T-helper 1 cell treated with Interleukin-12 subunit alpha and Interleukin-12 subunit beta and Interleukin-4 antibody, amounts not matched to agents 30 ng/mL and 1 ng/mL, for 36 hours (primary cell): ENCODE measurements around the gene PNMA6E. TPM values are rescaled to one million over a fixed set of nuclear protein-coding genes. Genes with fewer than 3 reads are reported as not detected.
"Not testable (repeated sequence)": the region's sequence is repeated elsewhere in the genome, so short reads cannot be mapped to it uniquely, and the experiment has no call there.

ENCODE experiments used
- intact Hi-C: fragments of 100-400 bp; cut with micrococcal nuclease; formaldehyde crosslinking; loops from one replicate; pipeline ENCODE4 v1.15.1; 2024
- total RNA-seq: library from RNA; stranded (reverse); gene quantifications from 2 replicates; pipeline ENCODE4 v1.2.3, GENCODE V29; 2022

Gene PNMA6E
- total RNA-seq, 1 donor from 2014 or later: not detected

GRCh38 chrX:153408871-153409351 is 7.8 kb upstream of the PNMA6E start:
- intact Hi-C loops: no loop called here

GRCh38 chrX:153408221-153408721 is 7.1 kb upstream of the PNMA6E start:
- intact Hi-C loops: no loop called here

- intact Hi-C loops: no loop called here
Observed at GRCh38 chrX:153407736-153408135, 6.6 kb upstream of the PNMA6E start.

- intact Hi-C loops: no loop called here
Observed at GRCh38 chrX:153406903-153407302, 5.8 kb upstream of the PNMA6E start.

- intact Hi-C loops: no loop called here
Observed at GRCh38 chrX:153406011-153406410, 4.9 kb upstream of the PNMA6E start.

GRCh38 chrX:153405426-153405825 is 4.3 kb upstream of the PNMA6E start:
- intact Hi-C loops: no loop called here

- intact Hi-C loops: loop anchor here (5.0 kb wide), 1 partner anchor 447 kb away; no protein-coding TSS in a partner anchor
Observed at GRCh38 chrX:153404333-153404732, 3.2 kb upstream of the PNMA6E start.

- intact Hi-C loops: loop anchor here (1.0 to 5.0 kb wide), 3 partner anchors 66 to 443 kb away; partner anchors contain the start of gene ZNF275
Observed at GRCh38 chrX:153400146-153401132, 711 bp downstream of the PNMA6E start.

GRCh38 chrX:153398275-153398960 is 2.7 kb downstream of the PNMA6E start:
- intact Hi-C loops: no loop called here

- intact Hi-C loops: no loop called here
Observed at GRCh38 chrX:153397256-153397960, 3.7 kb downstream of the PNMA6E start.

- intact Hi-C loops: no loop called here
Observed at GRCh38 chrX:153396320-153397195, 4.6 kb downstream of the PNMA6E start.

- intact Hi-C loops: no loop called here
Observed at GRCh38 chrX:153395613-153396319, 5.4 kb downstream of the PNMA6E start.

GRCh38 chrX:153394612-153395011 is 6.5 kb downstream of the PNMA6E start:
- intact Hi-C loops: no loop called here

- intact Hi-C loops: no loop called here
Observed at GRCh38 chrX:153392642-153393321, 8.4 kb downstream of the PNMA6E start.

- intact Hi-C loops: not testable (repeated sequence)
Observed at GRCh38 chrX:153389460-153389768, 11.7 kb downstream of the PNMA6E start.

- intact Hi-C loops: no loop called here
Observed at GRCh38 chrX:153388722-153389459, 12.3 kb downstream of the PNMA6E start.

GRCh38 chrX:153387987-153388721 is 13.0 kb downstream of the PNMA6E start:
- intact Hi-C loops: no loop called here

GRCh38 chrX:153387345-153387744 is 13.8 kb downstream of the PNMA6E start:
- intact Hi-C loops: no loop called here
